HEK293T (cell line): ENCODE measurements around the gene PRAME.

Source experiments
- BHLHE40 ChIP-seq: fragments of 450-650 bp; IDR thresholded peaks from 2 replicates; pipeline ENCODE4 v1.6.1; 2016; ENCODE audit warnings: mild to moderate bottlenecking, moderate library complexity, borderline replicate concordance
- ELF4 ChIP-seq: fragments of 450-650 bp; IDR thresholded peaks from 2 replicates; pipeline ENCODE4 v1.6.1; 2017; ENCODE audit warnings: antibody characterized with exemption
- FOXM1 ChIP-seq: fragments of 450-650 bp; IDR thresholded peaks from 2 replicates; pipeline ENCODE4 v1.6.1; 2017; ENCODE audit warnings: mild to moderate bottlenecking, borderline replicate concordance
- L3MBTL2 ChIP-seq: fragments of 450-650 bp; conservative IDR thresholded peaks from 2 replicates; pipeline ENCODE4 v1.6.1; 2016; ENCODE audit warnings: mild to moderate bottlenecking
- LEF1 ChIP-seq: fragments of 450-650 bp; IDR thresholded peaks from 2 replicates; pipeline ENCODE4 v1.6.1; 2017; ENCODE audit warnings: mild to moderate bottlenecking, borderline replicate concordance
- NFRKB ChIP-seq: fragments of 450-650 bp; IDR thresholded peaks from 2 replicates; pipeline ENCODE4 v1.6.1; 2016; ENCODE audit warnings: mild to moderate bottlenecking, moderate library complexity
- SP1 ChIP-seq: fragments of 450-650 bp; IDR thresholded peaks from 2 replicates; pipeline ENCODE4 v1.6.1; 2017
- SUZ12 ChIP-seq: fragments of 450-650 bp; IDR thresholded peaks from 2 replicates; pipeline ENCODE4 v1.6.1; 2016; ENCODE audit warnings: mild to moderate bottlenecking

- TF ChIP-seq ELF4: no peak
- TF ChIP-seq SUZ12: no peak
- TF ChIP-seq BHLHE40: no peak
- no peak for TF ChIP-seq SP1
- no peak for TF ChIP-seq FOXM1
- no peak for TF ChIP-seq L3MBTL2
- no peak for TF ChIP-seq LEF1
- TF ChIP-seq NFRKB: no peak
Observed at GRCh38 chr22:22565981-22566380, 6.9 kb upstream of the PRAME start.
